Neural cell (in vitro differentiated cells): ENCODE data around the gene PPP1R13B. TPM values are rescaled to one million over a fixed set of nuclear protein-coding genes. Genes with fewer than 3 reads are reported as not detected.

Experiments used
- H2AFZ ChIP-seq: fragments of 200-600, 300-800 bp; sonication (generic), shearing (Covaris generic); 2 replicates; pipeline ENCODE4 v1.6.0; 2014; ENCODE audit warnings: low read depth, mild to moderate bottlenecking, antibody characterized with exemption, low read length, moderate library complexity
- H3F3A ChIP-seq: fragments of 200-600 bp; shearing (Covaris generic); 2 replicates; pipeline ENCODE4 v1.6.1; 2016; ENCODE audit warnings: mild to moderate bottlenecking, moderate library complexity, mixed read lengths, antibody characterized with exemption, low read length; ENCODE audit not compliant: insufficient read depth, poor library complexity, severe bottlenecking
- H3K27ac ChIP-seq: fragments of 200-600, 300-800 bp; sonication (generic), shearing (Covaris generic); 2 replicates; pipeline ENCODE4 v1.5.1; 2014; ENCODE audit warnings: mild to moderate bottlenecking, low read length, moderate library complexity
- H3K27me3 ChIP-seq: fragments of 300-800, 200-600 bp; sonication (generic), shearing (Covaris generic); 2 replicates; pipeline ENCODE4 v1.6.0; 2014; ENCODE audit warnings: mild to moderate bottlenecking, low read depth, low read length, moderate library complexity; ENCODE audit not compliant: insufficient read depth
- H3K36me3 ChIP-seq: fragments of 300-800, 200-600 bp; sonication (generic), shearing (Covaris generic); 2 replicates; pipeline ENCODE4 v1.5.1; 2014; ENCODE audit warnings: mild to moderate bottlenecking, antibody characterized with exemption, low read length, moderate library complexity; ENCODE audit not compliant: insufficient read depth
- H3K4me2 ChIP-seq: fragments of 300-800, 200-600 bp; sonication (generic), shearing (Covaris generic); 2 replicates; pipeline ENCODE4 v1.6.0; 2014; ENCODE audit warnings: mild to moderate bottlenecking, low read length
- H3K4me3 ChIP-seq: fragments of 300-800, 200-600 bp; sonication (generic), shearing (Covaris generic); 2 replicates; pipeline ENCODE4 v1.5.1; 2014; ENCODE audit warnings: mild to moderate bottlenecking, low read length, moderate library complexity
- H3K79me2 ChIP-seq: fragments of 200-600 bp; shearing (Covaris generic); replicated peaks from 2 replicates; pipeline ENCODE4 v1.6.0; 2014; ENCODE audit warnings: mild to moderate bottlenecking, low read length, moderate library complexity; ENCODE audit not compliant: insufficient read depth
- H3K9ac ChIP-seq: fragments of 300-800, 200-600 bp; sonication (generic), shearing (Covaris generic); 2 replicates; pipeline ENCODE4 v1.6.1; 2016; ENCODE audit warnings: mild to moderate bottlenecking, low read length, mixed read lengths
- H3K9me2 ChIP-seq: fragments of 200-600 bp; shearing (Covaris generic); 2 replicates; pipeline ENCODE4 v1.6.1; 2016; ENCODE audit warnings: mild to moderate bottlenecking, low read length, mixed read lengths; ENCODE audit not compliant: insufficient read depth
- H3K9me3 ChIP-seq: fragments of 200-600, 300-800 bp; sonication (generic), shearing (Covaris generic); 2 replicates; pipeline ENCODE4 v1.6.1; 2016; ENCODE audit warnings: mild to moderate bottlenecking, mixed run types, low read length, moderate library complexity, mixed read lengths
- H4K20me1 ChIP-seq: fragments of 200-600 bp; shearing (Covaris generic); 2 replicates; pipeline ENCODE4 v1.6.1; 2016; ENCODE audit warnings: mild to moderate bottlenecking, mixed run types; ENCODE audit not compliant: insufficient read depth
- EP300 ChIP-seq: fragments of 450-650 bp; conservative IDR thresholded peaks from 2 replicates; pipeline ENCODE4 v1.6.1; 2014; ENCODE audit warnings: antibody characterized with exemption, mild to moderate bottlenecking, moderate library complexity; ENCODE audit not compliant: poor library complexity, severe bottlenecking
- EZH2 ChIP-seq: fragments of 200-600, 300-800 bp; shearing (Covaris generic), sonication (generic); IDR thresholded peaks from 2 replicates; pipeline ENCODE4 v1.6.1; 2014; ENCODE audit warnings: antibody characterized with exemption, low read length, borderline replicate concordance, mild to moderate bottlenecking; ENCODE audit not compliant: insufficient read depth, poor library complexity, severe bottlenecking
- POLR2AphosphoS5 ChIP-seq: IDR thresholded peaks from 2 replicates; pipeline ENCODE4 v1.6.1; 2012
- RAD21 ChIP-seq: fragments of 450-650 bp; conservative IDR thresholded peaks from 2 replicates; pipeline ENCODE4 v1.6.1; 2014; ENCODE audit warnings: antibody characterized with exemption, mild to moderate bottlenecking, moderate library complexity
- SMC3 ChIP-seq: fragments of 450-650 bp; conservative IDR thresholded peaks from 2 replicates; pipeline ENCODE4 v1.6.1; 2014; ENCODE audit warnings: antibody characterized with exemption, mild to moderate bottlenecking, moderate library complexity; ENCODE audit not compliant: poor library complexity
- TAF1 ChIP-seq: IDR thresholded peaks from 2 replicates; pipeline ENCODE4 v1.6.1; 2012; ENCODE audit warnings: low read depth
- polyA plus RNA-seq: library from polyadenylated mRNA; depleted of rRNA; stranded (reverse); fragments of >200 nt; gene quantifications from 2 replicates; pipeline ENCODE4 v1.2.3, GENCODE V29; 2014
- TF ChIP-seq, protein P1 (sequence below): fragments of 450-650 bp; IDR thresholded peaks from 2 replicates; pipeline ENCODE4 v1.5.1; 2014; ENCODE audit warnings: antibody characterized with exemption, mild to moderate bottlenecking, moderate library complexity; ENCODE audit not compliant: poor library complexity, severe bottlenecking
- TF ChIP-seq, protein P2 (sequence below): IDR thresholded peaks from 2 replicates; pipeline ENCODE4 v1.6.1; 2012; ENCODE audit warnings: borderline replicate concordance

The PPP1R13B gene
- polyA plus RNA-seq, 1 donor from 2014 or later, result 8.2 TPM

- H4K20me1 ChIP-seq, result no peaks in the 10 kb centered on the region
- no peak overlapping the region for H3K4me2 ChIP-seq
Observed at GRCh38 chr14:103820908-103821307, 26.5 kb downstream of the PPP1R13B start.

DNA sequence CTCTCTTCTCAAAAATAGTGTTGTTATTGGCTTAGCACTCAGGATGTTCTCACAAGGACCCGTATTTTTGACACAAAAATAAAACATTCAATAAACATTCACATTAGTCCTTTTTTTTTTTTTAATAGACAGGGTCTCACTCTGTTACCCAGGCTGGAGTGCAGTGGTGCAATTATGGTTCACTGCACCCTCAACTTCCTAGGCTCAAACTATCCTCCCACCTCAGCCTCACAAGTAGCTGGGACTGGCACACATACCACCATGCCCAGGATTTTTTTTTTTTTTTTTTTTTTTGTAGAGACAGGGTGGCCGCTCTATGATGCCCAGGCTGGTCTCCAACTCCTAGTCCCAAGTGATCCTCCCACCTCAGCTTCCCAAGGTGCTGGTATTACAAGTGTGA lies 27.0 kb downstream of the PPP1R13B start:
- Histone ChIP-seq H3K9ac (no peak overlapping the region), H2AFZ (no peak overlapping the region), H3K27me3 (no peaks in the 10 kb centered on the region), H3K27ac (no peak overlapping the region), H3K4me3 (no peak overlapping the region), H3K4me2 (no peak overlapping the region), H3K9me2 (no peaks in the 10 kb centered on the region), H3K79me2 (no peaks in the 10 kb centered on the region), H4K20me1 (no peaks in the 10 kb centered on the region), H3K9me3 (no peaks in the 10 kb centered on the region), H3F3A (no peaks in the 10 kb centered on the region), H3K36me3 (no peaks in the 10 kb centered on the region)
- no peak for TF ChIP-seq EZH2
- TF ChIP-seq, protein P1, sequence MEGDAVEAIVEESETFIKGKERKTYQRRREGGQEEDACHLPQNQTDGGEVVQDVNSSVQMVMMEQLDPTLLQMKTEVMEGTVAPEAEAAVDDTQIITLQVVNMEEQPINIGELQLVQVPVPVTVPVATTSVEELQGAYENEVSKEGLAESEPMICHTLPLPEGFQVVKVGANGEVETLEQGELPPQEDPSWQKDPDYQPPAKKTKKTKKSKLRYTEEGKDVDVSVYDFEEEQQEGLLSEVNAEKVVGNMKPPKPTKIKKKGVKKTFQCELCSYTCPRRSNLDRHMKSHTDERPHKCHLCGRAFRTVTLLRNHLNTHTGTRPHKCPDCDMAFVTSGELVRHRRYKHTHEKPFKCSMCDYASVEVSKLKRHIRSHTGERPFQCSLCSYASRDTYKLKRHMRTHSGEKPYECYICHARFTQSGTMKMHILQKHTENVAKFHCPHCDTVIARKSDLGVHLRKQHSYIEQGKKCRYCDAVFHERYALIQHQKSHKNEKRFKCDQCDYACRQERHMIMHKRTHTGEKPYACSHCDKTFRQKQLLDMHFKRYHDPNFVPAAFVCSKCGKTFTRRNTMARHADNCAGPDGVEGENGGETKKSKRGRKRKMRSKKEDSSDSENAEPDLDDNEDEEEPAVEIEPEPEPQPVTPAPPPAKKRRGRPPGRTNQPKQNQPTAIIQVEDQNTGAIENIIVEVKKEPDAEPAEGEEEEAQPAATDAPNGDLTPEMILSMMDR, result no peak
- TF ChIP-seq RAD21, result no peak

More at GRCh38 chr14:103820908-103821307, 26.5 kb downstream of the PPP1R13B start:
- no peaks in the 10 kb centered on the region for H3K36me3 ChIP-seq
- H3K27me3 ChIP-seq, result no peaks in the 10 kb centered on the region
- no peak for TF ChIP-seq EZH2
- TF ChIP-seq RAD21, result no peak
- no peak for TF ChIP-seq POLR2AphosphoS5
- no peak for TF ChIP-seq EP300
- TF ChIP-seq TAF1, result no peak
- TF ChIP-seq, protein P2, sequence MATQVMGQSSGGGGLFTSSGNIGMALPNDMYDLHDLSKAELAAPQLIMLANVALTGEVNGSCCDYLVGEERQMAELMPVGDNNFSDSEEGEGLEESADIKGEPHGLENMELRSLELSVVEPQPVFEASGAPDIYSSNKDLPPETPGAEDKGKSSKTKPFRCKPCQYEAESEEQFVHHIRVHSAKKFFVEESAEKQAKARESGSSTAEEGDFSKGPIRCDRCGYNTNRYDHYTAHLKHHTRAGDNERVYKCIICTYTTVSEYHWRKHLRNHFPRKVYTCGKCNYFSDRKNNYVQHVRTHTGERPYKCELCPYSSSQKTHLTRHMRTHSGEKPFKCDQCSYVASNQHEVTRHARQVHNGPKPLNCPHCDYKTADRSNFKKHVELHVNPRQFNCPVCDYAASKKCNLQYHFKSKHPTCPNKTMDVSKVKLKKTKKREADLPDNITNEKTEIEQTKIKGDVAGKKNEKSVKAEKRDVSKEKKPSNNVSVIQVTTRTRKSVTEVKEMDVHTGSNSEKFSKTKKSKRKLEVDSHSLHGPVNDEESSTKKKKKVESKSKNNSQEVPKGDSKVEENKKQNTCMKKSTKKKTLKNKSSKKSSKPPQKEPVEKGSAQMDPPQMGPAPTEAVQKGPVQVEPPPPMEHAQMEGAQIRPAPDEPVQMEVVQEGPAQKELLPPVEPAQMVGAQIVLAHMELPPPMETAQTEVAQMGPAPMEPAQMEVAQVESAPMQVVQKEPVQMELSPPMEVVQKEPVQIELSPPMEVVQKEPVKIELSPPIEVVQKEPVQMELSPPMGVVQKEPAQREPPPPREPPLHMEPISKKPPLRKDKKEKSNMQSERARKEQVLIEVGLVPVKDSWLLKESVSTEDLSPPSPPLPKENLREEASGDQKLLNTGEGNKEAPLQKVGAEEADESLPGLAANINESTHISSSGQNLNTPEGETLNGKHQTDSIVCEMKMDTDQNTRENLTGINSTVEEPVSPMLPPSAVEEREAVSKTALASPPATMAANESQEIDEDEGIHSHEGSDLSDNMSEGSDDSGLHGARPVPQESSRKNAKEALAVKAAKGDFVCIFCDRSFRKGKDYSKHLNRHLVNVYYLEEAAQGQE, result no peak
- TF ChIP-seq SMC3, result no peak
- H3K79me2 ChIP-seq, result no peaks in the 10 kb centered on the region
- no peak overlapping the region for H2AFZ ChIP-seq
- no peaks in the 10 kb centered on the region for H3K9me3 ChIP-seq
- H3F3A ChIP-seq, result no peaks in the 10 kb centered on the region
- H3K27ac ChIP-seq, result no peak overlapping the region
- no peak overlapping the region for H3K4me3 ChIP-seq
- no peak overlapping the region for H3K9ac ChIP-seq
- no peaks in the 10 kb centered on the region for H3K9me2 ChIP-seq
